Nephron (organoid): ENCODE results near the gene CNIH2.
"Not testable (repeated sequence)": the region's sequence is repeated elsewhere in the genome, so short reads cannot be mapped to it uniquely, and the experiment has no call there.

Experiments used
- H3K27ac Mint-ChIP-seq, 3 experiments: 2 replicates each; pipeline ENCODE4 v1.8.0; 2020; ENCODE audit warnings: mixed read lengths in 3 of 3, mild to moderate bottlenecking in 2 of 3, moderate library complexity in 1 of 3
- H3K27me3 Mint-ChIP-seq: 2 replicates; pipeline ENCODE4 v1.8.0; 2021; ENCODE audit warnings: low read depth, mild to moderate bottlenecking, moderate library complexity, mixed read lengths
- H3K36me3 Mint-ChIP-seq: 2 replicates; pipeline ENCODE4 v1.8.0; 2020; ENCODE audit warnings: low read depth, mixed read lengths
- H3K4me1 Mint-ChIP-seq: 2 replicates; pipeline ENCODE4 v1.8.0; 2020; ENCODE audit warnings: mixed read lengths
- H3K4me3 Mint-ChIP-seq, 3 experiments: 2 replicates each; pipeline ENCODE4 v1.8.0; 2020; ENCODE audit warnings: mild to moderate bottlenecking in 3 of 3, mixed read lengths in 3 of 3, moderate library complexity in 2 of 3
- H3K9me3 Mint-ChIP-seq: 2 replicates; pipeline ENCODE4 v1.8.0; 2020; ENCODE audit warnings: mixed read lengths
- TF ChIP-seq, protein P1 (sequence below), 3 experiments: fragments of 200-600 bp; sonication (generic); IDR thresholded peaks; one replicate each; pipeline ENCODE4 v1.5.0; 2021; ENCODE audit warnings: antibody characterized with exemption in 3 of 3; ENCODE audit not compliant: unreplicated experiment in 3 of 3

Gene CNIH2

DNA sequence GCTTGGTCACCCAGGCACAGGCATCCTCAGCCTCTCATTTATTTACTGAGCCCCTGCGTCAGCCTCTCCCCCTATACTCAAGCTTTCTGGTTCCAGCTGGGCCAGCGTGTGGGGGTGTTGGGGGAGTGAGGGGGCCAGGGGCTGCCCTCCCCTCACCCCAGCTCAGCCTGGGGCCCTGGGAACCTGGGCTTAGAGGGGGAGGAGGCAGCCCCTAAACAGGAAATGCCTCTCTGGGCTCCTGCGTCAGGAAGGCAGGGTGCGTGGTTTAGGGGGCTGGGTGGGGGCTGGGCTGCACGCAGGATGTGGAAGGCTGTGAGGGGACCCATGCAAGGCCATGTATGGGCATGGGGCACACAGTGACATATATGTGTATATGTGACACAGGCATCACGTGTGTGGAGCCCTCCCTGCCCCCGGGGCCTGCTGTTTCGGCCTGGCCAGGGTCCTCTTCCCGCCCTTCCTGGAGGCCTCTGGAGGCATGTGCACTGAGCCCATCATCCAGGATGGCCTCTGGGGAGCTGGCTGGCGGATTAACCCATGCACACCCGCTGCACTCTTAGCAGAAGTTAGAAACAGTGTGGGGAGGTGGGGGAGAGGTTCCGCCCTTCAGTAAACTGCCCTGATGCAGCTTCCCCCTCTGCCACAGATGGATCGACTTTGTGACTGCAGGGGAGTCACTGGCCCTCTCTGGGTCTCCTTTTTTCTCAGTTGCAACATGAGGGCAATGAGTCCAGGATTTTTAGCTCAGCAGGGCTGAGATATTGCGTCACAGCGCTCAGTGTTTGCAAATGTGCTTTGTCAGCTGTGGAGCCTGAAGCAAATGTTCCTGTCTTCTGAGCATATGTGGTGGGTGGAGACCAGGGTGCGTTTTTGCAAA lies 40.0 kb downstream of the CNIH2 start:
- Mint-ChIP-seq H3K36me3 (peaks cover 4% of the 10 kb centered on the region), H3K27me3 (peaks cover 11% of the 10 kb centered on the region), H3K4me3 (peak overlapping the region; percentile 77 to 92 (median 89)), H3K4me1 (peaks cover 52% of the 10 kb centered on the region), H3K9me3 (peaks cover 8% of the 10 kb centered on the region), H3K27ac (peak overlapping the region; percentile 99 to 100 (median 100))
- TF ChIP-seq, protein P1, sequence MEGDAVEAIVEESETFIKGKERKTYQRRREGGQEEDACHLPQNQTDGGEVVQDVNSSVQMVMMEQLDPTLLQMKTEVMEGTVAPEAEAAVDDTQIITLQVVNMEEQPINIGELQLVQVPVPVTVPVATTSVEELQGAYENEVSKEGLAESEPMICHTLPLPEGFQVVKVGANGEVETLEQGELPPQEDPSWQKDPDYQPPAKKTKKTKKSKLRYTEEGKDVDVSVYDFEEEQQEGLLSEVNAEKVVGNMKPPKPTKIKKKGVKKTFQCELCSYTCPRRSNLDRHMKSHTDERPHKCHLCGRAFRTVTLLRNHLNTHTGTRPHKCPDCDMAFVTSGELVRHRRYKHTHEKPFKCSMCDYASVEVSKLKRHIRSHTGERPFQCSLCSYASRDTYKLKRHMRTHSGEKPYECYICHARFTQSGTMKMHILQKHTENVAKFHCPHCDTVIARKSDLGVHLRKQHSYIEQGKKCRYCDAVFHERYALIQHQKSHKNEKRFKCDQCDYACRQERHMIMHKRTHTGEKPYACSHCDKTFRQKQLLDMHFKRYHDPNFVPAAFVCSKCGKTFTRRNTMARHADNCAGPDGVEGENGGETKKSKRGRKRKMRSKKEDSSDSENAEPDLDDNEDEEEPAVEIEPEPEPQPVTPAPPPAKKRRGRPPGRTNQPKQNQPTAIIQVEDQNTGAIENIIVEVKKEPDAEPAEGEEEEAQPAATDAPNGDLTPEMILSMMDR (IDR thresholded peaks at IDR 0.05; ENCODE audit: unreplicated experiment in 3 of 3) = no peak

DNA sequence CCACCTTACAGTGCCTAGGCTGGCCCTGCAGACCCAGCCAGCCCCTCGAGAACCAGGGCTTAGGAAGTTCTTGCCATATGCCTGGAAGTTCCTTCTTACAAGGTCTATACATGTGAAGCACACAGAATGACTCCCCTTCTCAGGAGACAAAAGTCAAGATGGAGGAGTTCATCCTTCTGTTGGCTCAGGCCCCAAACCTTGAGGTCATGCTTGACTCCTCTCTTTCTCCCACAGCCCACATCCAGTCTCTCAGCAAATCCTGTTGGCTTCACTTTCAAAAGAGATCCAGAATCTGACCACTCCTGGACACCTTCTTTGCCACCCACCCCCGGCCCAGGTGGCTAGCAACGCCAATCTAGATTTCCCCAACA lies 40.6 kb downstream of the CNIH2 start:
- TF ChIP-seq, protein P1 (IDR thresholded peaks at IDR 0.05; ENCODE audit: unreplicated experiment in 3 of 3) = no peak
- peaks cover 11% of the 10 kb centered on the region for H3K27me3 Mint-ChIP-seq
- H3K27ac Mint-ChIP-seq = peak overlapping the region; percentile 99 to 100 (median 100)
- peaks cover 8% of the 10 kb centered on the region for H3K9me3 Mint-ChIP-seq
- H3K4me1 Mint-ChIP-seq = peaks cover 58% of the 10 kb centered on the region
- H3K36me3 Mint-ChIP-seq = peaks cover 4% of the 10 kb centered on the region
- H3K4me3 Mint-ChIP-seq = peak overlapping the region; percentile 44 to 63 (median 47)

DNA sequence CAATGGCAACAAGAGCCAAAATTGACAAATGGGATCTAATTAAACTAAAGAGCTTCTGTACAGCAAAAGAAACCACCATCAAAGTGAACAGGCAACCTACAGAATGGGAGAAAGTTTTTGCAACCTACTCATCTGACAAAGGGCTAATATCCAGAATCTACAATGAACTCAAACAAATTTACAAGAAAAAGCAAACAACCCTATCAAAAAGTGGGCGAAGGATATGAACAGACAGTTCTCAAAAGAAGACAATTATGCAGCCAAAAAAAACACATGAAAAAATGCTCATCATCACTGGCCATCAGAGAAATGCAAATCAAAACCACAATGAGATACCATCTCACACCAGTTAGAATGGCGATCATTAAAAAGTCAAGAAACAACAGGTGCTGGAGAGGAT lies 42.3 kb downstream of the CNIH2 start:
- not testable (repeated sequence) for H3K9me3 Mint-ChIP-seq, H3K4me3 Mint-ChIP-seq, H3K27me3 Mint-ChIP-seq, H3K36me3 Mint-ChIP-seq
- Mint-ChIP-seq H3K27ac (peak overlapping the region; percentile 86 to 100 (median 99)), H3K4me1 (peaks cover 65% of the 10 kb centered on the region)

DNA sequence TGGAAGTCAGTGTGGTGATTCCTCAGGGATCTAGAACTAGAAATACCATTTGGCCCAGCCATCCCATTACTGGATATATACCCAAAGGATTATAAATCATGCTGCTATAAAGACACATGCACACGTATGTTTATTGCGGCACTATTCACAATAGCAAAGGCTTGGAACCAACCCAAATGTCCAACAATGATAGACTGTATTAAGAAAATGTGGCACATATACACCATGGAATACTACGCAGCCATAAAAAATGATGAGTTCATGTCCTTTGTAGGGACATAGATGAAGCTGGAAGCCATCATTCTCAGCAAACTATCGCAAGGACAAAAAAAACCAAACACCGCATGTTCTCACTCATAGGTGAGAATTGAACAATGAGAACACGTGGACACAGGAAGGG lies 42.8 kb downstream of the CNIH2 start:
- not testable (repeated sequence) for H3K4me3 Mint-ChIP-seq, H3K27ac Mint-ChIP-seq, H3K36me3 Mint-ChIP-seq, H3K27me3 Mint-ChIP-seq, H3K9me3 Mint-ChIP-seq
- peaks cover 63% of the 10 kb centered on the region for H3K4me1 Mint-ChIP-seq

DNA sequence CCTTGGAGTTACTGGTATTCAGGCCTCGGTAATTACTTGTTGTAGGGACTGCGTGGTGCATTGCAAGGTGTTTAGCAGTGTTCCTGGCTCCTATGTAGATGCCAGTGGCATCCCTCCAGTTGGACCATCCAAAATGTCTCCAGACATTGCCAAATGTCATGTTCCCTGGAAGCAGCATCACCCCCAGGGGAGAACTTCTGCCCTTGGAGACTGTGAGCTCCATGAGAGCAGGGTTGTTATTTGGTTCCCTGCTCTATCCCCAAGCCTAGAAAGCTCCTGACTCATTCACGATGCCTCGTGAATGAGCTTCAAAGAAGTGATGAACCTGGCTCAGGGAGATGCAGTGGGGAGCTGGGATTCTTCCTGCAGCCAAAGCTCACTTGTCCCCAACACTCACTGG lies 43.6 kb downstream of the CNIH2 start:
- H3K4me3 Mint-ChIP-seq = no peak overlapping the region
- peak overlapping the region in 1 of 3 experiments; percentile 76 for H3K27ac Mint-ChIP-seq
- H3K27me3 Mint-ChIP-seq = peaks cover 7% of the 10 kb centered on the region
- H3K36me3 Mint-ChIP-seq = no peaks in the 10 kb centered on the region
- H3K9me3 Mint-ChIP-seq = peaks cover 8% of the 10 kb centered on the region
- TF ChIP-seq, protein P1 (IDR thresholded peaks at IDR 0.05; ENCODE audit: unreplicated experiment in 3 of 3) = no peak
- peaks cover 65% of the 10 kb centered on the region for H3K4me1 Mint-ChIP-seq

DNA sequence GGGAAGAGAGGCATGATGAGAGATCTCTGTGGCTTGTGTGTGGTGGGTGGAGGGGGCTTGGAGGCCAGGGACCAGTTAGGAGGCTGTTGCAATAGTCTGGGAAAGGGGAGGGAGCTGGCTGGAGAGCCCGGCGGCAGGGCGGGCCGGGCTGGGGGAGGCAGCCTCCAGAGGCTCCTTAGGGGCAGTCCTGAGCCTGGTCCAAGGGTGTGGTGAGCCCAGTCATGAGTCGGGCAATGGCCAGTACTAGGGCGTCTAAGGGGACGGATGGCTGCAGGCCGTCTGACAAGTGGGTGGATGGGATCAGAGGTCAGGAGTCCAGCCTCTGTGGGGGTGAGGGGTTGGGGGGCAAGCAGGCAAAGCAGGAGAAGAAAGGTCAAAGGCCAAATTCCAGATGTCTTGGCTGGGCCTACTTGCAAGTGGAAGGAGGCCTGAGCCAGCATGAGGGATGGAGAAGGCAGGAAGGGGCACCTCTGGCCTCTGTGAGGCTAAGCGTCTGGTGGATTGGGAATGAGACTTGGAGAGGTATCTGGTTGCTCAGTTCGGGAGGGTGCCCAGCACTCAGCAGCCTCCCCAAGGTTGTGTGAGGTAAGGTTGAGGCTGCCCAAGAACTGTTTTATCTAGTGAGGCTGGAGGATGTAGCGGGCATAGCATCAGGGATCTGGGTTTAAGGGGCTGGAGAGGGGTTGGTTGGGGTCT lies 44.9 kb downstream of the CNIH2 start:
- peaks cover 8% of the 10 kb centered on the region for H3K9me3 Mint-ChIP-seq
- peak overlapping the region; percentile 76 to 93 (median 90) for H3K27ac Mint-ChIP-seq
- H3K27me3 Mint-ChIP-seq = peaks cover 3% of the 10 kb centered on the region
- H3K4me3 Mint-ChIP-seq = peak overlapping the region in 1 of 3 experiments; percentile 57
- no peaks in the 10 kb centered on the region for H3K36me3 Mint-ChIP-seq
- TF ChIP-seq, protein P1 (IDR thresholded peaks at IDR 0.05; ENCODE audit: unreplicated experiment in 3 of 3) = no peak
- peaks cover 64% of the 10 kb centered on the region for H3K4me1 Mint-ChIP-seq
